ENCODE measurements around the gene AUTS2.

The AUTS2 gene

DNA sequence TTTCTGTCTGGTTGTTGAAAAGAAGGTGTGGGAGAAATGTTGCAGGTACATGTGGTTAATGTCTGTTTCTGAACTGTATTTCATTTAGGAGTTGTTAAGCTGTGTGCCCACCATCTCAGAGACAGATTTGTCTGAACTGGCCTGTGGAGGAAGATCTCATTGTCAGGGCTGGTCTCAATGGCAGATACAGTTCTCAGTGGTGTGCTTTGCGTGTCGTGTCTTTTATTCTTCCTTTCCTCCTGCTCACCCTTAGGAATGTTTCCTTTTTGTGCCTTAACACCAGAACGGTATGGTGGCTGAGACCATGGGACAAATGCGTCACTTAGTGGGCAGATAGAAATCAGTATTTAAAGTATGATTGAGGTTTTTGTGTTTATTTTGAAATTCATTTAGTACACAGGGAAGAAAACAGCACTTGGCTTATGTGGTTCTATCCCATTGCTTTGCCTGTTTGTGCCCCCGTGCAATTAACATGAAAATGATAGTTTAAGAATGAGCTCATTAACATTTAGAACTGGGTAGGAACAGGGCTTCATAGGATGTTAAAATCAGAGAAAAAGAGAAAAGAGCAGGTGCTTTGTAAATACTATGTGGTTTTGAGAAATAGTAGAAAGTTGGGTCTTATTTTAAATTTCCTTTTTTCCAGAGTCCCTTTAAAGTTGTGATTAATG, 112.6 kb downstream of the AUTS2 start:
- Mint-ChIP-seq H3K9me3 (no peaks in the 10 kb centered on the region), H3K4me1 (no peaks in the 10 kb centered on the region), H3K36me3 (ENCODE audit: low read depth) (no peaks in the 10 kb centered on the region), H3K4me3 (no peak overlapping the region), H3K27me3 (peaks cover 2% of the 10 kb centered on the region), H3K27ac (no peak overlapping the region)
- ATAC-seq (no peak), DNase-seq (no peak)

DNA sequence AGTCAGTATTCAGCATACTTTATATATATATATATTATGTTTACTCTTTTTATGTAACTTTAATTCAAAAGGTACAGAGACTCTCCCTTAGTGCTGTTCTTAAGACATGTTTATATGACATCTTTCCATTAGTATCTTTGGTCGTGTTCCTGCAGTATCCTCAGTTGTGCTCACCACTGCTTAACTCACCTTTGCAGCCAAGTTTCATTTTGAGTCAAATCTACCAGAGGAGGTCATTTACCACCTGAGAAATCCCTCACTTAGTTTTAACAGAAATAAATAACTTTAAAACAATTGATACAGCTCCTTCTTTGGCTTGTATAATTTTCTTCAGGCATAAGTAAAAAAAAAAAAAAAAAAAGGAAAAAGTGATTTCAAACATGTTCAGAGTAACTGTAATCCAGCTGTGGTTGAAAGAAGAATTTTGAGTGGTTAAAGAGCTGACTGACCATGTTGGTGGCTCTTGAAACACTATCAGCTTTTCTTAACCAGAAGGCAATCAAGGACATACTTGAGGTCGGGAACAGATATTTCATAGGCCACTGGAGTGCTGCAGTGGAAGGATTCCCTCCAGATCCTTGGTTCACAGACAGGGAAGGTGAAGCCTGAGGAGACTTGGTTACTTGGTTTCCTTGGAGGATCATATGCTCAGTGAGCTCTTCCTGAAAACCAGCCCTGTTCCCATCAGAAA, 116.8 kb downstream of the AUTS2 start:
- DNase-seq (no peak), ATAC-seq (no peak)
- no peaks in the 10 kb centered on the region for H3K36me3 Mint-ChIP-seq (ENCODE audit: low read depth)
- H3K4me1 Mint-ChIP-seq, result no peaks in the 10 kb centered on the region
- peaks cover 2% of the 10 kb centered on the region for H3K27me3 Mint-ChIP-seq
- H3K4me3 Mint-ChIP-seq, result no peak overlapping the region
- no peak overlapping the region for H3K27ac Mint-ChIP-seq
- no peaks in the 10 kb centered on the region for H3K9me3 Mint-ChIP-seq

DNA sequence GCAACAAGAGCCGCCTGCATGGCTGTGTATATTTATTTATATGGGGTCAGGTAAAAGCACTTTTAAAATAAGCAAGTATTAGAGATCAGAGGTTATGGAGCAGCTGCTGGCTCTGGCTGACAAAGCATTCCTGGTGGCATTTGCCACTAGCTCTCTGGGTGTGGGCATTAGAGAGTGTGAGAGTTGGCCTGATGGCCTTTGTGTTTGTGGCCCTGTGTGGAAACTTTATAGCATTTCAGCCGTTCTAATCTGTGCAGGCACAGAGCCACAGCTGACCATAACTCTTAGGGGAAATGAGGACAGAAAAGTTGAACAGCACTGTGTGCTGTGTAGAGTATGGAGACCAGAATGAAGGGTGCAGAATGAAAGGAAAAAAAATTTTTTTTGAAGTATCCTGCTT, 118.9 kb downstream of the AUTS2 start:
- no peaks in the 10 kb centered on the region for H3K36me3 Mint-ChIP-seq (ENCODE audit: low read depth)
- no peaks in the 10 kb centered on the region for H3K4me1 Mint-ChIP-seq
- H3K9me3 Mint-ChIP-seq, result no peaks in the 10 kb centered on the region
- DNase-seq (no peak), ATAC-seq (no peak)
- H3K4me3 Mint-ChIP-seq, result no peak overlapping the region
- peaks cover 2% of the 10 kb centered on the region for H3K27me3 Mint-ChIP-seq
- H3K27ac Mint-ChIP-seq, result no peak overlapping the region

DNA sequence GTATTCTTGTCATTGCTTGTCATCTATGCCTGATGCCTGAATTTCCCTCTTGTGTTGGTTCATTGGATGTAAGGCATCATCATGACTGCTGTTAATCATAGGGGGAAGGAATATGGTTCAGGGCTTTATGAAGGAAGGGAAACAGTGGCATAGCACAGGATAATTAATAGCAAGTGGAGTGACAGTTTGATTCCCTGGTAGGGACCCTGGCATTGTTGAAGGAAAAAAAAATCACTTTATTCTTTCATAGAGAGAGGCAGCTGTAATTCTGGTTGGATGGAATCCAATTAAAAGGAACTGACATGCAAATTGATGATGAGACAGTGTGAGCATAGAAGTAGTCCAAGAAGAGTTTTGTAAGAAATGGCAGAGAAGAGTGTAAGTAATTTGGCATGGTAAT, 121.4 kb downstream of the AUTS2 start:
- H3K36me3 Mint-ChIP-seq (ENCODE audit: low read depth), result no peaks in the 10 kb centered on the region
- DNase-seq, result no peak
- ATAC-seq, result no peak
- H3K27ac Mint-ChIP-seq, result no peak overlapping the region
- no peaks in the 10 kb centered on the region for H3K9me3 Mint-ChIP-seq
- peaks cover 2% of the 10 kb centered on the region for H3K27me3 Mint-ChIP-seq
- H3K4me1 Mint-ChIP-seq, result no peaks in the 10 kb centered on the region
- no peak overlapping the region for H3K4me3 Mint-ChIP-seq

DNA sequence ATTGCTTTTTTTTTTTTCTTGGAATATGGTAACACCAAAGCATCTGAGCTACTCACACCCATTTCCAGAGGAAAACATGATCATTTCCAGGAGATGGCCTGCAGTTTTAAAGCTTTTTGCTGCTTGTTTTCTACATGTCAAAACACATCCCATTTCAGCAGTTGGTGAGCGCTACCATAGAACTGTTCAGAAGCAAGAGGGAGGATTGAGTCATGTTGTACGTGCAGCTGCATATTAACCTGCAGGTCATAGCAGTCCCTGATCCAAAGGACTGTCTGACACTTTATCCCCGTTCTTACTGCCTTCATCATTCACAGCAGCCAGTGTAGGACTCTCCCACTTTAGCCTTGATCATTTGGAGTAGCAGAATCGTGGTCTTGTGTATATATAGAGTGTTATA, 124.6 kb downstream of the AUTS2 start:
- no peaks in the 10 kb centered on the region for H3K36me3 Mint-ChIP-seq (ENCODE audit: low read depth)
- no peak overlapping the region for H3K27ac Mint-ChIP-seq
- no peaks in the 10 kb centered on the region for H3K4me1 Mint-ChIP-seq
- H3K9me3 Mint-ChIP-seq, result no peaks in the 10 kb centered on the region
- ATAC-seq (no peak), DNase-seq (no peak)
- no peak overlapping the region for H3K4me3 Mint-ChIP-seq
- H3K27me3 Mint-ChIP-seq, result no peaks in the 10 kb centered on the region

DNA sequence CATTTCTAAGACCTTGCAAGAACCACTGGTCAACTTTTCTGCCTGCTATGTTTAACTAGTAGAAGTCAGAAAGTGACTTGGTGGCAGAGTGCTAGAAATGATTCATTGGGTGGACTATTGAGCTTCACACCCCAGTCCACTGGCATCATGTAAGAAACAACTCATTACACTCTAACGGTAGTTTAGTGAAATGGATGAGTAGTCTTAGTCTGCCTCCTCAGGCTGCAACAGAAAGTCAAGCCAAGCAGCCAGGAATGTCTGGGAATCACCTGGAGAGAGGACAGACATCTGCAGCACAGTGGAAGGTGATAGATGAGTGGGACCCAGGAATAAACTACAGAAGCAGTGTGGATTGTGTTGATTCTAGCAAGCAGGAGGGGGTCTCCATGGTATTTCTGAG, 125.4 kb downstream of the AUTS2 start:
- H3K27ac Mint-ChIP-seq, result no peak overlapping the region
- H3K4me3 Mint-ChIP-seq, result no peak overlapping the region
- no peak for ATAC-seq
- H3K4me1 Mint-ChIP-seq, result no peaks in the 10 kb centered on the region
- no peaks in the 10 kb centered on the region for H3K36me3 Mint-ChIP-seq (ENCODE audit: low read depth)
- no peak for DNase-seq
- no peaks in the 10 kb centered on the region for H3K9me3 Mint-ChIP-seq
- no peaks in the 10 kb centered on the region for H3K27me3 Mint-ChIP-seq

DNA sequence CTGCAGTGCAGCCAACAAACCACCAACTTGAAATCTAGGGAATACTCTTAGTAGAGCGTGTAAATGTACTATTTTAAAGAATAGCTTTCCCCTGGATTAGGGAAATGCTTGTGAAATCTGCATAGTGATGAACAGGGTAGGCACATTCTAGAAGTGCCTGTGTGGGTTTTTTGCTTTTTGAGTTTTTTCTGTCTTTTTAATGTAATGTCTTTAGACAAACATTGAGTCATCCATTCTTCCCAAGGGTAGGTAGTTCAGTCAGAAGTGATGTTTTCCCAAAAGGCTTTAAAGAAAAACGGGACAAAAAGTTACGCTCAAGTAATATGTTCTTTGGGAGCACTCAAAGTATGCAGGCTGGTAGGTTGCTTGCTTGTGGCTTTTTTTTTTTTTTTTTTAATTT, 130.0 kb downstream of the AUTS2 start:
- no peaks in the 10 kb centered on the region for H3K4me1 Mint-ChIP-seq
- ATAC-seq, result no peak
- DNase-seq, result no peak
- H3K27ac Mint-ChIP-seq, result no peak overlapping the region
- peaks cover 2% of the 10 kb centered on the region for H3K27me3 Mint-ChIP-seq
- H3K9me3 Mint-ChIP-seq, result no peaks in the 10 kb centered on the region
- H3K36me3 Mint-ChIP-seq (ENCODE audit: low read depth), result no peaks in the 10 kb centered on the region
- H3K4me3 Mint-ChIP-seq, result no peak overlapping the region

DNA sequence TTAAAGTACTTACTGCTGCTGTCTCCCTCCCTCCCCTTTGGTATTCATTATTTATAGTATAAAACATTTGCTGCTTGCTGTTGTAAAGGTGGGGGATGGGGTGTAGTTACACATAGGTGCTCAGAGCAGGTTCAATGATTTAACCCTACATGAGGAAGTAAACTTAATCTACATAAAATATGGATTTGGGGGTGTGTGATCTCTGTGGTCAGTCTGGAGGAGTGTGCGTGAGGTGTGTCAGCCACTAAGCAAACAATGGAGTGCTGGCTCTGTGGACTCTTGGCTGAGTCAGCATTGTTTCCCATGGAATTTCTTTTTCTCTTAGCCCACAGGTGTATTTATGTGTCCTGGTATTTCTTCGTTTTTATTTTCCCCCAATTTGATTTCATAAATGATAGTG, 133.9 kb downstream of the AUTS2 start:
- no peak for ATAC-seq
- no peaks in the 10 kb centered on the region for H3K9me3 Mint-ChIP-seq
- no peak for DNase-seq
- no peak overlapping the region for H3K27ac Mint-ChIP-seq
- H3K4me3 Mint-ChIP-seq, result no peak overlapping the region
- H3K36me3 Mint-ChIP-seq (ENCODE audit: low read depth), result no peaks in the 10 kb centered on the region
- H3K4me1 Mint-ChIP-seq, result no peaks in the 10 kb centered on the region
- peaks cover 2% of the 10 kb centered on the region for H3K27me3 Mint-ChIP-seq

DNA sequence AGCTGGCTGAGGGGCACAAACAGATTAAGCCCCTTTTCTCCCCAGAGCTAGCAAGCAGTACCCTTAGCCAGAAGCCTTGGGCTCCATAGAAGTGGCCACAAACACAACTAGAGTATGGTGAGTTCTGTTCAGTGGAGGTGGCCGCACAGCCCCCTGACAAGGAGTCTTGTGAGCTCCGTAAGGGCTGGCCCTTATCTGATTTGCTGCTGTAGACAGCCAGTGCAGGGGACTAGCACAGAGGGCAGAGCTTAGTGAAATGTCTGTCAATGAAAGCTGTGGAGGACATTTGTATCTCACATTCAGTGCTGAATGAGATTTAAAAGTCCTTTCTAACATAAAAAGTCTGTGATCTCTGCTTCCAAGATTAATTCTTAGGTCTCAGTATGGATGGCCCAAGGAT, 137.3 kb downstream of the AUTS2 start:
- Mint-ChIP-seq H3K4me1 (peaks cover 26% of the 10 kb centered on the region), H3K27ac (no peak overlapping the region), H3K27me3 (no peaks in the 10 kb centered on the region), H3K4me3 (no peak overlapping the region), H3K36me3 (ENCODE audit: low read depth) (no peaks in the 10 kb centered on the region), H3K9me3 (no peaks in the 10 kb centered on the region)
- ATAC-seq, result no peak
- no peak for DNase-seq

DNA sequence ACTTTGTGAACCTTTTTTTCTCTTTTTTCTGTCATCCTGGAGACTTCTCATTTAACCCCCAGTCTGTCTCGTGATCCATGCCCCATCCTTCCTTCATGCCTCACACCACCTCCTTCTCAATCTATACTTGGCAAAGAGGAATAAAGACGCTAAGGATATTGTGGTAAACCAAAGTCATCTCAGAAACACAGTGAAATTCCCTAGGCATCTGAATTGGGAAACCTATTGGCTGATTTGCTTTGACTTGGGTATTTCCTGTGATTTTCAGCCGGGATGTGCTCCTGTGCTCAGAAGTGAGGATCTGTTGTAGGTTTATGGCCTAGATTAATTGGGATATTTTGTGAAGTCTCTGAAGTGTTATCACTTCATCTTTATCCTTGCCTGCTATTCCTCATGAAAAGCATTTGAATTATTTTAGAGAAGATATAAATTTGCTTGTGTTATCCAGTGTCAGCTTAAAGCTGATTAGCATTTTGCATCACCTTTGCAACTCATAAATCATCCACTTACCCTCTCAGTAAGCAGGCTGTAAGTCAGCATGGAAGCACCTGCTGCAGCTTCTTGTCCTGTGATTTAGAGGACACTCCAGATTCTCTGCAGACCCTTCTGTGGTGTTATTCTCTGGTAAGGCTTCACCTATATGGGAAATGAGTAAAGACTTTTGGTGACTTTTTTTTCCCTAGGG, 138.0 kb downstream of the AUTS2 start:
- ATAC-seq (no peak), DNase-seq (no peak)
- H3K9me3 Mint-ChIP-seq, result no peaks in the 10 kb centered on the region
- no peaks in the 10 kb centered on the region for H3K27me3 Mint-ChIP-seq
- H3K4me3 Mint-ChIP-seq, result no peak overlapping the region
- H3K4me1 Mint-ChIP-seq, result peaks cover 26% of the 10 kb centered on the region
- H3K27ac Mint-ChIP-seq, result no peak overlapping the region
- no peaks in the 10 kb centered on the region for H3K36me3 Mint-ChIP-seq (ENCODE audit: low read depth)

DNA sequence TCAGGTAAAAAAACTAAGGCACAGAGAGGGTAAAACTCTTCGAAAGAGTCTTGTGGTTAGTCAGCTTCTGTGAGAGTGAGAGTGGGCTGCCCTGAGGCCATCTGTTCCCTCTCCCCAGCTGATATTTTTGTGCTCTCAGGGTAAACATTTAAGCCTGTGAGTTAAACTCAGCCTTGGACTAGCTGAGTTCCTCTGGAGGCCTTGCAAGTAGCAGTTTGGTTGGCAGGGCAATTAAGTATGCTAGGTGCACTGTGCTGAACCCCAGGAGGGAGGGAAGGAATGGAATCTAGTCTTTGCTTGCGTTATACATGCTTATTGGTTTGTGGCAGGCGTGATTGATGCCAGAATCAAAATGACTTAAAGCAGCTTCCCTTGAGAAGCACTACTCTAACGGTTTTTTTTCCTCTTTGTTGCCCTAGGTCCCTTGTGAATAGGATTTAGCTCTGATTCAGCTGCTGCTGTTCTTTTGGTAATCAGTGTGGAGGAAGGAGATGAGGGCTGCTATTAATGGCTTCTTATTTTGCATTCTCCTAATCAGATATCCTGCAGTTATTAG, 140.2 kb downstream of the AUTS2 start:
- H3K9me3 Mint-ChIP-seq, result no peaks in the 10 kb centered on the region
- DNase-seq (no peak), ATAC-seq (no peak)
- H3K4me3 Mint-ChIP-seq, result no peak overlapping the region
- peak overlapping the region; percentile 19 for H3K27ac Mint-ChIP-seq
- H3K36me3 Mint-ChIP-seq (ENCODE audit: low read depth), result no peaks in the 10 kb centered on the region
- H3K27me3 Mint-ChIP-seq, result peaks cover 3% of the 10 kb centered on the region
- peaks cover 26% of the 10 kb centered on the region for H3K4me1 Mint-ChIP-seq

DNA sequence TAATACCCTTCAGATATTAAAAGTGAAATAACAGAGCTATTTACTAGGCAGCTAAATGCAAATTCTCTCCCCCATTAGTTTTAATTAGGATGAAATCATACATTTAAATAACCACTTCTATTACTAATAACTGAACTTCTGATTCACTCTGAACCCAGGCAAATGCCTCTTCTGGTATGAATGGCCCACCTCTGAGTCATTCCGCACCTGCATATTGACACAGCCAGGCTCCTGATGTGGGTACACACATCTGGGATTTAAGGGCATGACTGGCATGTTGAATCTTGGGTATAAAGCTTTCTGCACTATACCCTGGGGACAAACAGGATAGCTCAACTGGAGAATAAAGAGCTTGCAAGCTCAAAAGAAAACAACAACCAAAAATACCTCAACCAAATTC, 140.9 kb downstream of the AUTS2 start:
- no peaks in the 10 kb centered on the region for H3K36me3 Mint-ChIP-seq (ENCODE audit: low read depth)
- peaks cover 26% of the 10 kb centered on the region for H3K4me1 Mint-ChIP-seq
- peak; percentile 16 for DNase-seq
- no peaks in the 10 kb centered on the region for H3K9me3 Mint-ChIP-seq
- H3K27ac Mint-ChIP-seq, result peak overlapping the region; percentile 66
- peaks cover 3% of the 10 kb centered on the region for H3K27me3 Mint-ChIP-seq
- H3K4me3 Mint-ChIP-seq, result no peak overlapping the region
- ATAC-seq, result peak; percentile 57

DNA sequence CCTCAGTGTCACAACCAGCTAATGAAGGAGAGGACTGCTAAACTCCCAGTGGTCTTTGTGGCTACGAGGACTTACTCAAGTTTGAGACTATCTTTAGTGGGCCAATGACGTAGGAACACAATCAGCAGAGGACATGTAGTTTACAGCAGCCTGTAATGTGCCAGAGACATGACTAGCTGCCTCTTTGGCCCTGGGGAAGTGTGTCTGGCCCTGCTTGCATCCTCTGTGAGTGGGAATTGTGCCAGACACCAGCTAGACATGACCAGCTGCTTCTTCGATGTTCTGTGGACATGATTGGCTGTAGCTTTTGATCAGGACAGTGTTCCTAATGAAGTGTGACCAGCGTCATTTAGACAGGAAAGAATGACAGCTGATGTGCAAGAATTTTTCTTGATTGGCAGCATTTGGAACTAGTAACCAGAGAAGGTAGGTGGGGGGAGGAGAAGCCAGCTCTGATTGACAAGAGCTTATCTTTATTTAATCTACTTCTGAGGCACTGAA, 141.7 kb downstream of the AUTS2 start:
- Mint-ChIP-seq H3K4me3 (no peak overlapping the region), H3K27me3 (peaks cover 3% of the 10 kb centered on the region), H3K27ac (no peak overlapping the region), H3K9me3 (no peaks in the 10 kb centered on the region), H3K4me1 (peaks cover 26% of the 10 kb centered on the region), H3K36me3 (ENCODE audit: low read depth) (no peaks in the 10 kb centered on the region)
- DNase-seq (no peak), ATAC-seq (no peak)

DNA sequence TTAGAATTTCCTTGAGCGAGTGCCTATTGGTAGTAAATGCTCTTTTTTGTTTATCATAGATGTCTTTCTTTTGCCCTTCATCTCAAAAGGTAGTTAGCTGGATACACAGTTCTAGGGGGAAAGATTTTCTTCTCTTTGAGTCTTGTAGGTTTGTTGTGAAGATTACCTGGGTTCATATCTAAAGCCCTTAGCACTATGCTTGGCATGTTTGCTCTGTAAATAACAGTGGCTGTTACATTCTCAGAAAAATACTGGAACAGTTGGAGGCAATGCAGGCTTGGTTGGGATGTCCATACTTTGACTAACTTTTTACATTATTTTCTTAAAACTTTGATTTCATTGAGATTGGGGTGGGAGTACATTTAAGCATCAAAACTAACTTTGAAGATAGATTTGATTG, 144.0 kb downstream of the AUTS2 start:
- no peaks in the 10 kb centered on the region for H3K36me3 Mint-ChIP-seq (ENCODE audit: low read depth)
- no peak overlapping the region for H3K27ac Mint-ChIP-seq

DNA sequence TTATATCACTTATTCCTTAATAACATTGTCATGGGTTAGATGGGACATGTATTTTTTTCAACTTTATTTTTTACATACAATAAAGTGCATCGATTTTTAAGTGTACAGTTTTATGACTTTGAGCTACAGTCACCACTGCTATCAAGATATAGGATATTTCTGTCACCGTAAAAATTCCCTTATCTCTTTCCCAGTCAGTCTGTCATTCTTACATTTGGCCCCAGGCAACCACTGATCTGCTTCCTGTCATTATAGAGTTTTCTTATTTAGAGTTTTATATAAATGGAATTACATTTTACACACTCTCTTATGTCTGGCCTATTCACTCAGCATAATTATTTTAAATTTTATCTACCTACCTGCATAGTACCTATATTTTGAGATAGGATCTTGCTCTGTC, 145.2 kb downstream of the AUTS2 start:
- no peak overlapping the region for H3K4me3 Mint-ChIP-seq
- ATAC-seq, result no peak

More for the DNA sequence above, 144.0 kb downstream of the AUTS2 start:
- ATAC-seq (no peak), DNase-seq (no peak)
- H3K27me3 Mint-ChIP-seq, result peaks cover 3% of the 10 kb centered on the region
- H3K4me1 Mint-ChIP-seq, result peaks cover 26% of the 10 kb centered on the region
- no peaks in the 10 kb centered on the region for H3K9me3 Mint-ChIP-seq
- H3K4me3 Mint-ChIP-seq, result no peak overlapping the region

More for the DNA sequence above, 145.2 kb downstream of the AUTS2 start:
- Mint-ChIP-seq H3K27ac (no peak overlapping the region), H3K36me3 (ENCODE audit: low read depth) (no peaks in the 10 kb centered on the region), H3K4me1 (peaks cover 19% of the 10 kb centered on the region), H3K9me3 (no peaks in the 10 kb centered on the region), H3K27me3 (peaks cover 3% of the 10 kb centered on the region)
- DNase-seq, result no peak
